Effector memory CD4-positive, alpha-beta T cell (primary cell): ENCODE results near the gene HSD17B1.

Source experiments
- DNase-seq, 3 donors: peaks; one replicate each; pipeline ENCODE4 v3.0.0-alpha.2; 2020
- H3K27ac ChIP-seq: 2 replicates; pipeline ENCODE4 v1.7.0; 2013; ENCODE audit warnings: mild to moderate bottlenecking, low read length, moderate library complexity; ENCODE audit not compliant: insufficient read depth, poor library complexity, severe bottlenecking
- H3K27me3 ChIP-seq: replicated peaks from 2 replicates; pipeline ENCODE4 v1.7.0; 2013; ENCODE audit warnings: mild to moderate bottlenecking, low read length; ENCODE audit not compliant: insufficient read depth, control insufficient read depth, poor library complexity, severe bottlenecking
- H3K36me3 ChIP-seq: 2 replicates; pipeline ENCODE4 v1.7.0; 2013; ENCODE audit warnings: mild to moderate bottlenecking, low read length, moderate library complexity; ENCODE audit not compliant: control insufficient read depth, insufficient read depth
- H3K4me1 ChIP-seq: 2 replicates; pipeline ENCODE4 v1.7.0; 2013; ENCODE audit warnings: low read length, mild to moderate bottlenecking; ENCODE audit not compliant: control insufficient read depth, insufficient read depth, poor library complexity, severe bottlenecking
- H3K4me3 ChIP-seq: 2 replicates; pipeline ENCODE4 v1.7.0; 2013; ENCODE audit warnings: low read length, low read depth, mild to moderate bottlenecking; ENCODE audit not compliant: insufficient read depth, poor library complexity, severe bottlenecking
- H3K9me3 ChIP-seq: 2 replicates; pipeline ENCODE4 v1.7.0; 2013; ENCODE audit warnings: mild to moderate bottlenecking, low read length, moderate library complexity; ENCODE audit not compliant: control insufficient read depth

Gene HSD17B1

DNA sequence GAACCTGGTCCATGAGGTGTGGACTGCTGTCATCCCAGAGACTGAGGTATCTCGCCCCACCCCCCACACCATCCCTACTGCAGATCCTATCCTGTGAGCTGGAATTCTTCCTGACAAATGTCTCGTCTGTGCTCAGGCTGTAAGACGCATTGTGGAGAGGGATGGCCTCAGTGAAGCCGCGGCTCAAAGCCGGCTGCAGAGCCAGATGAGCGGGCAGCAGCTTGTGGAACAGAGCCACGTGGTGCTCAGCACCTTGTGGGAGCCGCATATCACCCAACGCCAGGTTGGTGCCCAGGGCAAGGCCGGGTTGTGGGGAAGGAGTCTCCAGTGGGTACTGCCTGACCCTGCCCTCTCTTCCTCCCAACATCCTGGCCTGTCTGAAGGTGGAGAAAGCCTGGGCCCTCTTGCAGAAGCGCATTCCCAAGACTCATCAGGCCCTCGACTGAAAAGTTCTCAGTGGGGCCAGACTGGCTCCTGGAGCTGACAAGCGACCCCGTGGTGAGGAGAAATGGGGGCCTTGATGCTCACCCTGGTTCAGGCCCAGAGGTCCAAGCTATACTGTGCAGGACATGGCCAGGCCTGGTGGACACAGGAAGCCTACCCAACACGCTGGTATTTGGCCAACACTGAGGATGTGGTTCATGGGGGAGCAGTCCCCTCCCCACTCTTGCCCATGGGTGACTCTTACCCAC is 12.9 kb downstream of the HSD17B1 start:
- H3K36me3 ChIP-seq = peaks cover 39% of the 10 kb centered on the region
- H3K4me1 ChIP-seq = peaks cover 32% of the 10 kb centered on the region
- no peak for DNase-seq
- no peak overlapping the region for H3K4me3 ChIP-seq
- H3K9me3 ChIP-seq = no peaks in the 10 kb centered on the region
- H3K27ac ChIP-seq = peak overlapping the region; percentile 72
- H3K27me3 ChIP-seq = no peaks in the 10 kb centered on the region

DNA sequence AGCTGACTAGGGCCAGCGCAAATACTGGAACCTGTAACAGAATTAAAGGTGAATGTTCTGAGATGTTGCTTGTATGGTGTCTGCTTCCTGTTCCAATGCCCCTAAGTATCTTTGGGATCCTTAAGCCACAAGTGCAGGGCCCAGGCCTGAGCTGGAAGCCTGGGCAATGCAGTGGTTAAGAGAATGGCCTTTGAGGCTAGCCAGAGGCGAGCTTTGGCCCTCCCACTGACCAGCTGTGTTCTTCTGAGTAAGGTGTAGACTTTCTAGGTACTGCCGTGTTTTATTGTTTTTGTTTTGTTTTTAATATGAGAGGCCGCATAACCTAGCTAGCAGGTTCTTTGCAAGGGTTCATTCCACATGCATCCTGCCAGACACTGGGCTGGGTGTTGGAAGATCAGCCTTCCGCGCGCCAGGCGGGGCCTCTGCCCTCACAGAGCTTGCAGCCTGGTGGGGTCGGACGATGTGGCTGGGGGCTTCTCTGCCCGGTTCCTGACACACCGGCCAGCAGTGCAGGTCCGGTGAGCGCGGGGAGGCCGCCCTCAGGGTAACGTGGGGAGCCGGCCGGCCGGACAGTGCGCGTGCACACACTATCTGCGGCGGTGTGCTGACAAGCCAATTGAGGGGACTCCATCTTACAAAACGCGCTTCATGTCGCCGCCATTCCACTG is 13.6 kb downstream of the HSD17B1 start:
- Histone ChIP-seq H3K4me1 (peaks cover 32% of the 10 kb centered on the region), H3K27ac (peak overlapping the region; percentile 72), H3K36me3 (peaks cover 41% of the 10 kb centered on the region), H3K4me3 (peak overlapping the region; percentile 75), H3K27me3 (no peaks in the 10 kb centered on the region), H3K9me3 (no peaks in the 10 kb centered on the region)
- no peak for DNase-seq

DNA sequence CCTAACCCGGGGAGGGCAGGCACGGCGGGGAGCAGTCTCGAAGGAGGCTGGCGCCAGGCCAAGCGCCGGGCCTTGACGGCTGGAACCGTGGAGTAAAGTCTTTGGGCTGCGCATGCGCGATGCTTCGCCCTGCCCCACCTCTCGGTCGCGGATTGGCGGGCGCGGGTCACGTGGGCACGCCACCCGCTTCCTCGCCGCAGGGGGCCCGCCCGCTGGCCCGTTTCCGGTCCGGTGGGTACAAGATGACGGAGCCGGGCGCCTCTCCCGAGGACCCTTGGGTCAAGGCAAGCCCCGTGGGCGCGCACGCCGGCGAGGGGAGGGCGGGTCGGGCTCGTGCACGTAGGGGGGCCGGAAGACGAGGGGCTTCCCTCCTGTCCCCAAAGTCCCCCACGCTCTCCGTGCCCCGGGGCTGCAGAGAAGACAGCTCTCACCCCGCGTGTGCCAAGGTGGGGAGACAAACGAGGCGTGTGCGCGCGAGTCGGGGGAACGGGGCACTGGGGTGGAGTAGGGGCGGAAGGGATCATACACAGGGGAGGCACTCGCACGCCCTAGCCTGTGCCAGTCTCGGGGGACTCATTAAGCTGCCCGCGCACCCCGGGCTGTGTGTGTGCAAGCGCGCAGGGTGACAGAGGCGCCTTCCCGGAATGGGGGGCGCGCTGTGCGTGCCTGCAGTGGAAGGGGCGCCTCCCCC is 14.3 kb downstream of the HSD17B1 start, which contains the start of gene MLX:
Gene MLX (plus strand): TSS at position 218 of the 691 bp plus-strand sequence. CDS start 25 bp downstream, at position 243.
- Histone ChIP-seq H3K27me3 (no peaks in the 10 kb centered on the region), H3K4me3 (peak within 1 kb of the TSS; percentile 75), H3K9me3 (no peaks in the 10 kb centered on the region), H3K4me1 (peaks cover 26% of the 10 kb centered on the region), H3K27ac (peak within 1 kb of the TSS; percentile 72), H3K36me3 (peaks cover 48% of the 10 kb centered on the region)
- DNase-seq = peak; percentile 84 to 90 (median 89)

DNA sequence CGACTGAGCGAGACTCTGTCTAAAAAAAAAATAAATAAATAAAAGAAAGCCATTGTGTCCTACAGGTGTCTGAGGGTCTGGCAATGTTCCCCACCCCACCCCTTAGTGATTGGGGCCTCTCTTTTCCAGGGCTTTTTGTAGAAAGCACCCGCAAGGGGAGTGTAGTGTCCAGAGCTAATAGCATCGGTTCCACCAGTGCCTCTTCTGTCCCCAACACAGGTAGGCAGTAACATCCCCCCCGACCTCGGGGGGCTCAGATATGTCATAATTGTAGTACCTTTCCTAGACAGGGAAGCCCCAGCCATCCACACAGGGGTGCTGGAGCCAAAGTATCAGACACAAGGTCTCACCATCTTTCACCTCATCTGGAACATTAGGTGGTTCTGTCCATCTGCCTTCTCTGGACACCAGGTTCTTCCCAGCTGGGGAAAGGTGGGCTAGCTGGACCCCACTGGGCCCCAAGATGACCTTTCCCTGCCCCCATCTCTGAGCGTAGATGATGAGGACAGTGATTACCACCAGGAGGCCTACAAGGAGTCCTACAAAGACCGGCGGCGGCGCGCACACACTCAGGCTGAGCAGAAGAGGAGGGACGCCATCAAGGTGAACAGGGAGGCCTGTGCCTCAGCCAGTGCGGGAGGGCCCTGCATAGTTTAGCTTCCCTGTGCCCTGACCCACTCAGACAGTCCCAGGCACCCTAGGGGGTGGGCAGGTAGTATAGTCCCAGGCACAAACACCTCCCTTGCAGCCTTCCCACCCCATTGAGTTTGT is 15.8 kb downstream of the HSD17B1 start:
- peaks cover 14% of the 10 kb centered on the region for H3K4me1 ChIP-seq
- H3K36me3 ChIP-seq = peaks cover 61% of the 10 kb centered on the region
- no peak for DNase-seq
- no peak overlapping the region for H3K27ac ChIP-seq
- H3K4me3 ChIP-seq = no peak overlapping the region
- no peaks in the 10 kb centered on the region for H3K27me3 ChIP-seq
- no peaks in the 10 kb centered on the region for H3K9me3 ChIP-seq

DNA sequence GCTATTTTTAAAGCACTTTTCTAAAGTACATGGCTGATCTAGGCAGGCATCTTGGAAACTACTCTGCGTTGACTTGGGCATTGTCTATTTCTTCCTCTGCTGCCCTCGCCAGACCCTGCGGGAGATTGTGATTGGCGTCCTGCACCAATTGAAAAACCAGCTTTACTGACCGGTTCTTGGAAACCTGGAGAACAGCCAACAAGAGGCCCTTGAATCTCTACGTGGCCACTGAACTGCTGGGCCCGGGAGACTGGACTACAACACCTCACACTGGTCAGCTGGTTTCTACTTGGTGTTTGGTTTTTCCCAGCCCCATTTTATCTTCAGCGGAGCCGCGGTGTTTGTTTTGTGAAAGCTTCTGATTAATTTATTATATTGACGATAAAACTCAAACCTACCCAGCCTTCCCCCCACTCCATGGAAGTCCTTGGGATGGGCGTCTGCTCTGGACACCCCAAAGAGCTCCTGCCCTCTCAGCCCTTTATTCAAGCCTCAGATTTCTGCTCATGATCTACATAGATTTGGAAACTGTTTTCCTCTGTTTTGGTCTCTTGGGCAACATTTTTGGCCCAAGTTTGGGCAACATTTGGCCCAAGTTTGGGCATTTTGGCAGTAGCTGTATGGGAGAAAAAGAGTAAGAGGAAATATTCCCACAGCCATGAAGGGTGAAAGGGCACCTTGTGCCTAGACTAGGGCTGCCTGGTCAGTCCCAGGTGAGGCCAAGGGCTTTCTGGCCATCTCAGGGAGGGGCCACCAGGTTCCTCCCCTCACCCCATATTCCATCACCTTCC is 18.9 kb downstream of the HSD17B1 start:
- Histone ChIP-seq H3K36me3 (peaks cover 50% of the 10 kb centered on the region), H3K4me3 (no peak overlapping the region), H3K4me1 (peaks cover 7% of the 10 kb centered on the region), H3K27ac (no peak overlapping the region), H3K27me3 (no peaks in the 10 kb centered on the region), H3K9me3 (no peaks in the 10 kb centered on the region)
- no peak for DNase-seq

DNA sequence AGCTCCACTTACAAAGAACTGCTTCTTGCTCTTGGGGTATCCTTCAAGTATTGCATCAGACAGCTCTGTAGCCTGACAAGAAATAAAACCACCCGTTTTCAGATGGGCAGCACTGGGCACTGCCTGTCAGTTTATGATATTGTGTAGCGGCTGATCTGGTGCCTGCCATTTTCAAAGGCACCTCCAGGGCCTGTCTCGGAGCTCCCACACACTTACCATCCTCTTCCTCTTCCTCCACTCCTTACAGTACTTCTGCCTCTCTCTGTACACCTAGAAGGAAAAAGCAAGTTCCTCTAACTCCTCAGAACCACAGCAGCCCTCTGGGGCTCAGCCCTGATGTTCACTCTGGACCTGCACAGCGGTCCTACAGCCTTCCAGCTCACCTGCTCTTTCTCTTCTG is 20.4 kb downstream of the HSD17B1 start:
- Histone ChIP-seq H3K4me3 (no peak overlapping the region), H3K9me3 (no peaks in the 10 kb centered on the region), H3K27ac (no peak overlapping the region), H3K36me3 (peaks cover 50% of the 10 kb centered on the region), H3K4me1 (peaks cover 6% of the 10 kb centered on the region), H3K27me3 (no peaks in the 10 kb centered on the region)
- no peak for DNase-seq

DNA sequence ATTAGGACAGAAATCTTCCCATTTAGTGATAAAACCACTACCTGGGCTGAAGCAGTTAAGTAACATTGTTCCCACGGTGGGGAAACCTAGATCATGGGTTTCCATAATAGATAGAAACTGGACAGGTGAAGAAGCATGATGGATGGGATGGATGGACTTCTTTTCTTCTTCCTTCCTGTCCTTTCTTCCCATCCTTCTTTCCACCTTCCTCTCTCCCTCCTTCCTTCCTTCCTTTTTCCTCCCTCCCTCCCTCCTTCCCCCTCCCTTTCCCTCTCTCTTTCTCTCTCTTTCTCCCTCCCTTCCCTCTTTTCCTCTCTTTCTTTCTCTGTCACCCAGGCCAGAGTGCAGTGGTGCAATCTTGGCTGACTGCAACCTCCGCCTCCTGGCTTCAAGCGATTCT is 21.7 kb downstream of the HSD17B1 start:
- Histone ChIP-seq H3K4me3 (no peak overlapping the region), H3K9me3 (no peaks in the 10 kb centered on the region), H3K36me3 (peaks cover 41% of the 10 kb centered on the region), H3K27ac (no peak overlapping the region), H3K27me3 (no peaks in the 10 kb centered on the region), H3K4me1 (peaks cover 11% of the 10 kb centered on the region)
- DNase-seq = no peak

DNA sequence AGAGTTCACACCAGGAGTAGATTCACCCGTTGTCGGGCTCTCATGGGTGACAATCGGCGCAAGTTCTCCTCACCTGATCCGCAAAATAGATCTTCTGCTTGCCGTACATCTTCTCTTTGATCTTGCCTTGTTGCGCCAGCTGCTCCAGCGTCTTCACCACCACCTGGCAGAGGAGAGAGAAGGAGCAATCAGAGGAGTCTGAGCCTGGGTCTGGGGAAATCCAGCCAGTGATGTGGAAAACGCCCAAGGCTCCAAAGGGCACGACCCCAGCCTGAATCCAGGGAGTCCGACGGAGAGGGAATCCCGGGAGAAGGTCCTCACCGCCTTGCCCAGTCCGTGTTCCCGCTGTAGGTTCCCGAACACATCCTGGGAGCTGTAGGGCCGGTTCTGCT is 24.4 kb downstream of the HSD17B1 start:
- peak overlapping the region; percentile 74 for H3K27ac ChIP-seq
- no peaks in the 10 kb centered on the region for H3K27me3 ChIP-seq
- DNase-seq = no peak
- H3K4me3 ChIP-seq = peak overlapping the region; percentile 75
- H3K4me1 ChIP-seq = peaks cover 11% of the 10 kb centered on the region
- peaks cover 36% of the 10 kb centered on the region for H3K36me3 ChIP-seq
- no peaks in the 10 kb centered on the region for H3K9me3 ChIP-seq
